Measurements from ENCODE around the gene IGFALS. TPM values are rescaled to one million over a fixed set of nuclear protein-coding genes. Genes with fewer than 3 reads are reported as not detected.

The IGFALS gene
- total RNA-seq, 4 donors from 2014 or later, result not detected

- intact Hi-C loops (cut with DNase I), result no loop called here
- peak overlapping the region; percentile 91 to 98 (median 95) for H3K27ac ChIP-seq
- WGBS, 2 donors, result 7 to 13% methylated on average over 3 to 13 of the region's 22 CpGs
- H3K27me3 ChIP-seq, result no peaks in the 10 kb centered on the region
- TF ChIP-seq POLR2A (IDR thresholded peaks at IDR 0.05) (no peak), CTCF (IDR thresholded peaks at IDR 0.05) (no peak)
- peak overlapping the region; percentile 69 to 98 (median 84) for H3K4me3 ChIP-seq
- H3K9me3 ChIP-seq, result no peaks in the 10 kb centered on the region
- H3K36me3 ChIP-seq, result peaks cover 15 to 54% (median 33%) of the 10 kb centered on the region in 3 donors
- H3K4me1 ChIP-seq, result peaks cover 27 to 78% (median 38%) of the 10 kb centered on the region in 3 donors
- no peak for DNase-seq
These were observed 21.6 kb downstream of the IGFALS start for GRCh38 chr16:1771864-1772361.

DNA sequence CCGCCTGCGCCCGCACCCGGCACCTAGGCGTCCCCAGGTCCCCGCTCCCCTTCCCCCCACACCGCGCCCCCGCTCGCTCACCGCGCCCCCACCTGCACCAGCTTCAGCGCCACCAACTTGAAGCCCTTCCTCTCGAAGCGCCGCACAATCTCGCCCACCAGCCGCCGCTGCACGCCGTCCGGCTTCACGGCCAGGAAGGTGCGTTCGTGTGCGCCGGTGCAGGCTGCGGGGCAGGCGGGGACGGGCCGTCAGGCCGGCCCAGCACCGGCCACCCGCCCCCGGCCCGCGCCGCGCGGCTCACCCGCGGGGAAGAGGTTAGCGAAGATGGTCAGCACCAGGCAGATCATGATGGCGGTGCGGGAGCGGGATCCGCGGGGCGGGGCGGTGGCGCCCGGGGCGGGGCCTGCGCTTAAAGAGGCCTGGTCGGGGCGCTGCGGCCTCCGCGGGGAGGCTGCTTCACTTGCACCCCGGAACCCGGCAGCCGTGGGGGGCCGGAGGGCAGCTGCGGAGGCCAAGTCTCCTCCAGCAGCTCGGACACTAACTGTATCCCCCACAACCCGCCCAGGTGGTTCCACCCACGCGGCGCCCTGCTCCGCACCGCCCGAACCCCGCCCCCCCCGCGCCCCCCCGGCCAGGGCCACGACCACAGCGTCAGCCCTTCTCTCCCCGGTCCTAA lies 22.2 kb downstream of the IGFALS start, which contains the start of gene NME3:
Gene NME3, minus strand, starts transcription at position 356 of the 676 bp plus-strand sequence. Its CDS starts 9 bp downstream, at position 347.
- TF ChIP-seq POLR2A (IDR thresholded peaks at IDR 0.05), result peak in 1 of 4 donors; percentile 6
- no peak for TF ChIP-seq CTCF (IDR thresholded peaks at IDR 0.05)
- Histone ChIP-seq H3K27me3 (no peaks in the 10 kb centered on the region), H3K4me1 (peaks cover 27 to 78% (median 38%) of the 10 kb centered on the region in 3 donors), H3K27ac (peak within 1 kb of the TSS; percentile 91 to 98 (median 95)), H3K9me3 (no peaks in the 10 kb centered on the region), H3K4me3 (peak within 1 kb of the TSS; percentile 69 to 98 (median 84)), H3K36me3 (peaks cover 21 to 54% (median 27%) of the 10 kb centered on the region in 3 donors)
- no peak for DNase-seq
- intact Hi-C loops (cut with DNase I), result no loop called here
- WGBS, 2 donors, result 0% methylated on average over 12 of the region's 79 CpGs; no CpG with 5 or more reads in 1 of the 2 donors

GRCh38 chr16:1770328-1771187 lies 22.9 kb downstream of the IGFALS start:
- Histone ChIP-seq H3K4me1 (peaks cover 27 to 73% (median 38%) of the 10 kb centered on the region in 3 donors), H3K9me3 (no peaks in the 10 kb centered on the region), H3K4me3 (peak overlapping the region; percentile 69 to 98 (median 84)), H3K27ac (peak overlapping the region; percentile 91 to 98 (median 95)), H3K36me3 (peaks cover 26 to 54% (median 27%) of the 10 kb centered on the region in 3 donors), H3K27me3 (no peaks in the 10 kb centered on the region)
- intact Hi-C loops (cut with DNase I), result no loop called here
- DNase-seq, result no peak
- TF ChIP-seq POLR2A (IDR thresholded peaks at IDR 0.05) (peak in 2 of 4 donors; percentile 16 to 23), CTCF (IDR thresholded peaks at IDR 0.05) (no peak)
- 7% methylated on average over 13 of the region's 81 CpGs; no CpG with 5 or more reads in 1 of the 2 donors for WGBS, 2 donors

DNA sequence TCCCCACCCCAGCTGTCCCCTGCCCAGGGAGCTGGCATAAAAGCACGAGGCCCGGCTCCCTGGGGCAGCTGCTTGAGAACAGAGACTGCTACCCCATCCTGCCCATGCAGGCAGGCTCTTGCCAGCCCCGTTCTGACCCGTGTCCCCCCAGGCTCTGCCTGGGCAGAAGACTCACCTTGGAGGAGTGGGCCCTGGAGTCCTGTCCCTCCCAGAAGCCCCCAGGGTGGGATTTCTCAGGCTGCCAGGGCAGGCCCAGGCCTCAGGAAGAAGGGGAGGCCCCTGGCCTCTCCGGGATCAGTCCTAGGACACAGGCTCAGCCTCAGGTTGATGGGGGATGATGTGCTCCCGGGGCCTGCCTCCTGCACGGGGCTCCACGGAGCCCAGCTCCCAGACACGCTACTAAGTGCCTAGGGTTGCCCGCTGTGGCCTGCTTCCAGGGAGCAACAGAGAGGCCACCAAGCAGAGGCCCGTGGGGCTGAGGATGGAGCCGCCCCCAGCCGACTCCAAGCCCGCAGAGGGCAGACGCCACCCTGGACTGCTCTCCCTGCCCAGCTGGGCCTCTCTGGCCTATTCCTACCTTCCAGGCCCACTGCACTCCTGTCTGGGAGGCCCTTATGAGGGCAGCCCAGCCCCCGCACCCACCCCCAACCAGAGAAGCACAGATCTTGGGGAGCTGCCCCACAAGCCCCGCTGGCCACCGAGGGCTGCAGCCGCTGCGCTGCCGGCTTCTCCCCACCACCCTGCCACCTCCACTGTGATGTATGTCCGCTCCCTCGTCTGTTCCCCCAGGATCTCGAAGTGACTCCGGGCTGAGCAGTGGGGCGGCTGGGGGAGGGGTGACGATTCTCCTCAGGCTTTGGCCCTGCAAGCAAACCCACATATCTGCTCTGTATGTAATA lies 23.9 kb downstream of the IGFALS start:
- TF ChIP-seq CTCF (IDR thresholded peaks at IDR 0.05) (no peak), POLR2A (IDR thresholded peaks at IDR 0.05) (no peak)
- H3K27ac ChIP-seq, result peak overlapping the region; percentile 27 to 98 (median 92)
- peak overlapping the region in 3 of 4 donors; percentile 69 to 98 (median 73) for H3K4me3 ChIP-seq
- WGBS, 2 donors, result 80% methylated on average over 9 of the region's 27 CpGs; no CpG with 5 or more reads in 1 of the 2 donors
- no peaks in the 10 kb centered on the region for H3K27me3 ChIP-seq
- H3K36me3 ChIP-seq, result peaks cover 33 to 54% (median 36%) of the 10 kb centered on the region in 3 donors
- intact Hi-C loops (cut with DNase I), result no loop called here
- H3K9me3 ChIP-seq, result no peaks in the 10 kb centered on the region
- no peak for DNase-seq
- H3K4me1 ChIP-seq, result peaks cover 23 to 65% (median 35%) of the 10 kb centered on the region in 3 donors

All from esophagus squamous epithelium (tissue), 5 donors.